GM21447 (cell line): Measurements from ENCODE around the gene MLEC.
A peak's percentile ranks its signal among the peaks of the same experiment; 100 is the strongest.

ENCODE experiments used
- ATAC-seq: cut with Tn5 transposase; IDR thresholded peaks from one replicate; pipeline ENCODE4 v1.9.1; 2021; ENCODE audit not compliant: unreplicated experiment

Gene MLEC

GRCh38 chr12:120690978-120691377, 4.0 kb downstream of the MLEC start:
- ATAC-seq = no peak

- ATAC-seq = no peak
These were observed 5.6 kb downstream of the MLEC start for GRCh38 chr12:120692524-120693033.

- no peak for ATAC-seq
These were observed 6.9 kb downstream of the MLEC start for GRCh38 chr12:120693848-120694247.

GRCh38 chr12:120696626-120697025, 9.7 kb downstream of the MLEC start:
- no peak for ATAC-seq

- ATAC-seq = no peak
These were observed 10.4 kb downstream of the MLEC start for GRCh38 chr12:120697344-120697743.

GRCh38 chr12:120698665-120699064, 11.7 kb downstream of the MLEC start:
- no peak for ATAC-seq

DNA sequence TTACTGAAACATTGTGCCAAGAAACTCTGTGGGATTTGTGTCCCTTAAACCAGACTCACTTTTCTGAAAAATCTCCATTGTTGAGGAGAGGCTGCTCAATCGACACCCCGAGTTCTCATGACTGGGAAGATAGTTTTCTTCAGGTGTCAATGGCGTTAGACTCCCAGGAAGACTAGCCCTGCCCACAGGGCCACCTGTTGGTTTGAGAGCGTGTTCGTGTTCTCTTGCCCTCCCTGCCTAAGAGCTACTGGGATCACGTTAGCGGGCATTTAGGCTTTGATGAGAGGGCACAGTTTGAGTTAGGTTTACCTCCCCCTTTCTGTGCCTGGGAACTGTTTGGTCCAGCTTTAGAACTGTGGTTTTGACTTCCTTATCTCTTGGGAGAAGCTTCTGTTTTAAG, 12.6 kb downstream of the MLEC start:
- ATAC-seq = no peak

DNA sequence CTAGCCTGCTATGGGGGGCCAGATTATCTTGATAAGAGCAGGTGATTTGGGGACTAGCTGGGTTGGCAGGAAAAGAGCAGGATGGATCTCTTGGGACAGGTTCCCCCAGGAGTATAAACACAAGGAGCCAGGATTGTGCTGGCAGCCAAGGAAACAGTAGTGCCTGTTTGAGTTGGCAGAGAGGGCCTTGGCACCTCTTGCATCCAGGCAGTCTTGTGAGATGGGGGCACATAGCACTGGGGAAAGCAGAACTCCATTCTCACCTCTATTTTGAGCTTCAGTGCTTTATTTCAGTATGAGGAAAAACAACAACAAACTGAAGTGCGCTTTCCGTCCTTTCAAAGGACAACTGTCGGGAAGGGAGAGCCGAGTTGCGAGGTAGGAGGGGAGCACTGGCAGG, 13.9 kb downstream of the MLEC start:
- no peak for ATAC-seq

DNA sequence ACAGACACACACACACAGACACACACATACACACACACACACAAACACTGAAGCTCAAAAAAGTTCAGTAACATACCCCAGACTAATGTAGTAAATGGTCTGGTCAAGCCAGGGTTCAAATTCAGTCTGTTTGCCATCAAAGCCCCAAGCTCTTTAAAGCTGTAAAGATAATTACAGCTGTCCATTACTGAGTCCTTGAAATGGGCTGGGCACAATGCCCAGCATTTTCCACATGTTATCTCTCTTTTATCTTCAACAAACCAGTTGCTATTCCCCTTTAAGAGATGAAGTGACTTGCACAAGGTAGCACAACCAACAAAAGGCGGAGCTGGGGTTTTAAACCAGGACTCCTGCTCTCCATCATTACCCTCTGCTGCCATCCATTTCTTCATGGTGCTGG, 15.7 kb downstream of the MLEC start:
- no peak for ATAC-seq

DNA sequence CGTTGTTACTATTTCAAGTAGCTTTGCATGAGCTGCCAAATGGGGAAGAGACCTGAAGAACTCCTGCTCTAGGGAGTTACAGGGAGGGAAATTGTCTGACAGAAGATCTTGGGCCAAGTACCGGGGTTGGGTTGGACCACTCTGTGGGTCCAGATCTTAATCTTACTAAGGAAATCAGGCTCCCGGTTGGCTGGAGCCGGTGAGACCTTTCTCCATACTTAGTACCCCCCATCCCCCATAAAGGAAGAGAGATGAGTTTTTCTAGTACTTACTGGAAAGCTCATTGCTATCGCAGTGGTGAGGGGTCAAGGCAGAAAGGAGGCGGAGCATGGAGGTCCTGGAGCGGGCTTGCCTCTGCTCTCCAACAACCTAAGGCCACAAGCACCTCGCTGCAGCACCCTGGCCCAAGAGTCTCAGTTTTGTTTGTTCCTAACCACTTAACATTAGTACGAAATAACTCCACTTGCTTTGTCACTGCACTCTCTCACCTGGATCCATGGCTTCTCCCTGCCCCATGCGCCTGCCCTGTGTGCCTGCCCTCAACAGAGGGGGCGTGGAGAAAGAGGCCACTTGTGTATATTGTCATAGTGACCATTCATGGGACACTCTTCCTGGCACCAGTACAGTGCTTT, 16.5 kb downstream of the MLEC start:
- ATAC-seq = no peak

GRCh38 chr12:120705618-120706017, 18.7 kb downstream of the MLEC start:
- no peak for ATAC-seq

DNA sequence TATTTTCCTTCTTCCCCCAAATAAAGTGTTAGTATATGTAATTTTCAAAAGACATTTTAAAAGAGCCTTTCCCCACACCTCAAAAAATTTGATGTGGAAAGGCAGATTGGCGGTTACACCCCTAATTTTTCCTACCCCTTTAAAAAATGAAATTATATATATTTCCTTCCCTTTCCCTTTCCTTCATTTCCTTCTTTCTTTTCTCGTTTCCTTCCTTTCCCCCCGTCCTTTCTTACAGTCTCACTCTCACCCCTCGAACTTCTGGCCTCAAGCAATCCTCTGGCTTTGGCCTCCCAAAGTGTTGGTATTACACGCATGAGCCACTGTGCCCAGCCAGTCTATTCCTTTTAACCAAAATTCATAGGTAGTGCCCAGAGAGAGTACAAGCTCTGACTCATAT, 19.1 kb downstream of the MLEC start:
- ATAC-seq = no peak

GRCh38 chr12:120708651-120709050, 21.7 kb downstream of the MLEC start:
- no peak for ATAC-seq

GRCh38 chr12:120710031-120710804, 23.3 kb downstream of the MLEC start, which contains the start of gene UNC119B:
UNC119B (plus strand) TSS chr12:120710458; CDS start chr12:120710475, 17 bp downstream.
- ATAC-seq = peak; percentile 67

GRCh38 chr12:120710805-120711296, 23.9 kb downstream of the MLEC start:
- no peak for ATAC-seq

DNA sequence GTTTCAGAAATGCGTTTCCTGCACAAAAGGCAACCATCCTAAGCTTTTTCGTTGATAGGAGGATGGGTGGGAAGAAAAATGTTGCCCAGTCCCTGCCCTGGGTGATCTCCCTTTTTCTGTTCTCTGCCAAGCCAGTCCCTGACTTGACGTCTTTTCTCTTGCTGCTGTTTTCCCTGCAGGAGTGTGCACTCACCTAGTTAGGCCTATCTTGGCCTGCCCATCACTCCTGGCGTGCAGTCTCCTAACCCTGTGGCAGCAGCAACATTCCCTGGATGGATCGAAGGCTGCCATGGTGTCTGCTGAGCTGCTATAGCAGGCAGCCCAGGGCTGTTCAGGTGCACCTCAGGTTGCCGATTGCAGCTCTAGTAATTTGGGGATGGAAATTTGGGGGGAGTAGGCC, 24.5 kb downstream of the MLEC start:
- no peak for ATAC-seq

DNA sequence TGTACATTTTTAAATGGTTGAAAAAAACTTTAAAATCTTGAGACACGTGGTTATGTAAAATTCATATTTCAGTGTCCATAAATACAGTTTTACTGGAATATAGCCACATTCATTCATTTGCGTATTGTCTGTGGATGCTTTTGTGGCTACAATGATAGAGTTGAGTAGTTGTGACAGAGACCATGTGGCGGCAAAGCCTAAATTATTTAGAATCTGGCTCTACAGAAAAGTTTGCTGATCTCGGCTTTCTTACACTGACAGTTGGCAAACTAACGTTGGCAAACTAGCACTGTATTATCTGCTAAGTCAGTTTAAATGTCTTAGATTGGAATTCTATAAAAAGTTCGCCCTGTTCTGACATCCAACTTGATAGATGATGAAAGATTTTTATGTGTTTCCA, 25.7 kb downstream of the MLEC start:
- ATAC-seq = no peak

DNA sequence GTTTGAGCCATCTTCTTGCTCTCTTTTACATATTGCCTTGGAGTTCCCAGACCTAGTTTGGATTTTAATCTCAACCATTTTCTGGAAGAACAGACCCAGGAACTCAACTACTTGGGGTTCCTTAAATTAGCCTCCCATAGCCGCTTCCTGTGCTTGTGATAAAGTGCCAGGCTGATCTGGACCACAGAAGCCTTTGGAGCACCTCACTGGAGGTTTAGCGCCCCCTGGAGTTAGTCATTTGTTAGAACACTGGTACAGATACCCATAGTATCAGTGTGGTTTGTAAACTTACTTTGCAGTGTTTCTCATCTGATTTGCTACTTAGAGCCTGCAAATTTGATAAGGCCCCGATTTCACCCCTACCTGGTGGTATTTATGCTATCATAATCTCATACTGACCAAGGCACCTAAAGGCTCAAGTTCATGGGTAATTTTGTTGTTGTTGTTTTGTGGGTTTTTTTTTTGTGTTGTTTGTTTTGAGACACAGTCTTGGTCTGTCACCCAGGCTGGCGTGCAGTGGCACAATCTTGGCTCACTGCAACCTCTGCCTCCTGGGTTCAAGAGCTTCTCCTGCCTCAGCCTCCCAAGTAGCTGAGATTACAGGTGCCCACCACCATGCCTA, 27.0 kb downstream of the MLEC start:
- ATAC-seq = no peak

DNA sequence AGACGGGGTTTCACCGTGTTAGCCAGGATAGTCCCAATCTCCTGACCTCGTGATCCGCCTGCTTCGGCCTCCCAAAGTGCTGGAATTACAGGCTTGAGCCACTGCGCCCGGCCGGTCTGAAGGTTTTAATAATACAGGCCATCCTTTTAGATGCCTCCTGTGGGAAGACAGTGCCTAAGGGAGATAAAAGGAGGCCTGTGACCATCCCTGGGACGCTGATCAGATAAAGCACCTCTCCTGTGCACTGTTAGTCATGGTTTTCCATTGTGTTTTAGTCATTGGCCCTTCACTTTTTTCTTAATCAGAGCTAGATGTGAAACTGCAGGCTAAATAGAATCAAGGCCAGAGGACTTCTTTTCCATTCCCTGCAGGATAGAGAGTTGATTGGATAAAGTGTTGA, 31.1 kb downstream of the MLEC start:
- ATAC-seq = no peak

- no peak for ATAC-seq
These were observed 32.1 kb downstream of the MLEC start for GRCh38 chr12:120719072-120719471.

DNA sequence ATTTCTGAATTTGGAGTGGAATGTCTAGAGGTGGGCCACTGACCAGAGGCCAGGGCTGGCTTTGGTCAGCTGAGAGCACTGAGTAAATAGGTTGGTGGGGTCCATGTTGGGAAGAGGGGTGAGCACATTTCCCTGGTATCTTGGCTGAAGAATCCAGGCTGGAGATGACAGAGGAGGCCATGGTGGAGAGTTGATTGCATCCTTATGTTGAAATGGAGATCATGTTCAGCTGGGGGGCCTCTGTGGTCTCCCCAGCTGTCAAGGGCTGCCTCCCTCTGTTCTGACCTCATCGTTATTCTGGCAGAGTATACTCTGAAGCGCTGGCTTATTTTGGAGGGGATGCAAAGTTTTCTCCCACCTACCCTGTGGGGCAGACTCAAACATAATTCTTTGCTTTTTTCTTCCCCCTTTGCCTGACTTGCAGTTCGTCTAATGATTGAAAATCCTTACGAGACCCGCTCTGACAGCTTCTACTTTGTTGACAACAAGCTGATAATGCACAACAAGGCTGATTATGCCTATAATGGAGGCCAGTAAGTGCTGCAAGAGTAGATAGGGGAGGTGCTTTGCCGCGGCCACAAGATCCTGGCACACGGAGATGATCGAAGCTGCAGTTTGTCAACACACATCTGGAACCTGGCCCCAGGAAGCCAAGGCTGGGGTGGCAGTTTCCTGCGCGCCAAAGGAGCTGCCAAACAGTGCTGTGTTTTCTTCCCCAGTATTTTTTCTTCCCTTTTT, 32.7 kb downstream of the MLEC start:
- ATAC-seq = no peak
